Osteoblast (primary cell): ENCODE results near the gene RNF225. TPM values are rescaled to one million over a fixed set of nuclear protein-coding genes. Genes with fewer than 3 reads are reported as not detected.

Experiments
- DNase-seq: peaks from one replicate; pipeline ENCODE4 v3.0.0; 2011; ENCODE audit warnings: low spot score, mixed read lengths; ENCODE audit not compliant: insufficient read length; ENCODE audit errors: missing footprints
- H2AFZ ChIP-seq: 2 replicates; pipeline ENCODE4 v1.6.0; 2011; ENCODE audit warnings: mild to moderate bottlenecking, low read length
- H3K27ac ChIP-seq: 2 replicates; pipeline ENCODE4 v1.5.1; 2011; ENCODE audit warnings: mild to moderate bottlenecking, low read depth, low read length, moderate library complexity
- H3K27me3 ChIP-seq: 2 replicates; pipeline ENCODE4 v1.6.0; 2012; ENCODE audit warnings: mild to moderate bottlenecking, control low read depth, inconsistent platforms, low read length, moderate library complexity; ENCODE audit not compliant: insufficient read depth
- H3K36me3 ChIP-seq: 2 replicates; pipeline ENCODE4 v1.5.1; 2011; ENCODE audit warnings: mild to moderate bottlenecking, low read length, control low read depth, moderate library complexity; ENCODE audit not compliant: insufficient read depth
- H3K4me1 ChIP-seq: 2 replicates; pipeline ENCODE4 v1.5.1; 2011; ENCODE audit warnings: mild to moderate bottlenecking, low read length, control low read depth, moderate library complexity; ENCODE audit not compliant: insufficient read depth
- H3K4me2 ChIP-seq: 2 replicates; pipeline ENCODE4 v1.6.0; 2011; ENCODE audit warnings: mild to moderate bottlenecking, low read length; ENCODE audit not compliant: insufficient read depth
- H3K4me3 ChIP-seq: fragments of 200-600 bp; sonication (generic); 3 replicates; pipeline ENCODE4 v1.5.1; 2012; ENCODE audit warnings: mild to moderate bottlenecking, low read length, inconsistent platforms; ENCODE audit not compliant: insufficient read depth
- H3K79me2 ChIP-seq: 2 replicates; pipeline ENCODE4 v1.6.0; 2012; ENCODE audit warnings: mild to moderate bottlenecking, low read length, control low read depth, inconsistent platforms; ENCODE audit not compliant: insufficient read depth
- H3K9me3 ChIP-seq: 2 replicates; pipeline ENCODE4 v1.5.1; 2011; ENCODE audit warnings: low read depth, low read length, control low read depth
- H4K20me1 ChIP-seq: 2 replicates; pipeline ENCODE4 v1.6.0; 2012; ENCODE audit warnings: mild to moderate bottlenecking, low read length, control low read depth; ENCODE audit not compliant: insufficient read depth
- CTCF ChIP-seq: IDR thresholded peaks from 2 replicates; pipeline ENCODE4 v1.5.1; 2011; ENCODE audit warnings: mild to moderate bottlenecking, low read depth, low read length, moderate library complexity; ENCODE audit errors: extremely low read depth
- total RNA-seq: library from RNA; depleted of rRNA; stranded (reverse); fragments of >200 nt; gene quantifications from 2 replicates; pipeline ENCODE4 v1.2.3, GENCODE V29; 2012

RNF225 gene
- total RNA-seq, 1 donor, result not detected

- H3K4me2 ChIP-seq, result peak within 1 kb of the TSS; percentile 100
- H3K9me3 ChIP-seq, result no peaks in the 10 kb centered on the region
- H4K20me1 ChIP-seq, result peaks cover 26% of the 10 kb centered on the region
- peaks cover 26% of the 10 kb centered on the region for H3K36me3 ChIP-seq
- peaks cover 61% of the 10 kb centered on the region for H3K79me2 ChIP-seq
- H3K4me3 ChIP-seq, result peak within 1 kb of the TSS; percentile 99
- peak within 1 kb of the TSS; percentile 85 for H2AFZ ChIP-seq
- no peaks in the 10 kb centered on the region for H3K27me3 ChIP-seq
- TF ChIP-seq CTCF, result no peak
- peak within 1 kb of the TSS; percentile 95 for H3K27ac ChIP-seq
- peak; percentile 100 for DNase-seq
- H3K4me1 ChIP-seq, result peaks cover 24% of the 10 kb centered on the region
These were observed 8.7 kb upstream of the RNF225 start, which contains the start of gene RPS5 for GRCh38 chr19:58386576-58387337. TSS of gene RPS5 (plus strand) at chr19:58387269. CDS start at chr19:58388138, 869 bp downstream.

GRCh38 chr19:58387338-58388174 is 7.9 kb upstream of the RNF225 start:
- no peak for TF ChIP-seq CTCF

GRCh38 chr19:58388175-58388526 is 7.3 kb upstream of the RNF225 start:
- no peak for DNase-seq
- no peaks in the 10 kb centered on the region for H3K27me3 ChIP-seq
- peak overlapping the region; percentile 95 for H3K27ac ChIP-seq
- H3K36me3 ChIP-seq, result peaks cover 38% of the 10 kb centered on the region
- H3K4me2 ChIP-seq, result peak overlapping the region; percentile 100
- H3K4me3 ChIP-seq, result peak overlapping the region; percentile 99
- no peak overlapping the region for H2AFZ ChIP-seq
- peaks cover 55% of the 10 kb centered on the region for H3K79me2 ChIP-seq
- no peak for TF ChIP-seq CTCF
- peaks cover 18% of the 10 kb centered on the region for H3K4me1 ChIP-seq
- H4K20me1 ChIP-seq, result peaks cover 36% of the 10 kb centered on the region
- H3K9me3 ChIP-seq, result no peaks in the 10 kb centered on the region

More at GRCh38 chr19:58387338-58388174, 7.9 kb upstream of the RNF225 start:
- Histone ChIP-seq H3K79me2 (peaks cover 55% of the 10 kb centered on the region), H4K20me1 (peaks cover 32% of the 10 kb centered on the region), H3K4me3 (peak overlapping the region; percentile 99), H3K27me3 (no peaks in the 10 kb centered on the region), H3K27ac (peak overlapping the region; percentile 95), H3K36me3 (peaks cover 32% of the 10 kb centered on the region), H3K4me1 (peaks cover 18% of the 10 kb centered on the region), H2AFZ (peak overlapping the region; percentile 61), H3K4me2 (peak overlapping the region; percentile 100), H3K9me3 (no peaks in the 10 kb centered on the region)
- DNase-seq, result peak; percentile 84
